GM18507 (cell line): ENCODE data around the gene TRIM72.
A peak's percentile ranks its signal among the peaks of the same experiment; 100 is the strongest.
"Not testable (repeated sequence)": the region's sequence is repeated elsewhere in the genome, so short reads cannot be mapped to it uniquely, and the experiment has no call there.

ENCODE experiments used
- DNase-seq: peaks from one replicate; pipeline ENCODE4 v3.0.0; 2011; ENCODE audit warnings: low read depth; ENCODE audit not compliant: insufficient read length; ENCODE audit errors: extremely low spot score
- FAIRE-seq: peaks from 2 replicates; lab custom pipeline; 2011; peaks lifted over from hg19 to GRCh38; lab: Jason Lieb, UNC

The TRIM72 gene

DNA sequence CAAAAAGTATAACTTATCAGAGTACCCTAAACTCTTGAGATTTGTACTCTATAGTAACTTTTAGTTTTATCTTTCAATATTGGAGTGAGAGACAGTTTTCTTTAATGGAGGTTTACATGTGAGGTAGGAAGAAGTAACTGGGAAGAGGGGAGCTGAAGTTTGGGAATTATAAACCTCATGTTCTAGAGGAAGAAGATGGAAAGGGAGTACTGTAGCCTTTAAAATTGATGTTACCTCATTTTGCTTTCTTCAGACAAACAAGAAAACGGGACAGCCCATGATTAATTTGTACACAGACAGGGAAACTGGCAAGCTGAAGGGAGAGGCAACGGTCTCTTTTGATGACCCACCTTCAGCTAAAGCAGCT lies 24.5 kb upstream of the TRIM72 start:
- DNase-seq (no peak), FAIRE-seq (no peak)

DNA sequence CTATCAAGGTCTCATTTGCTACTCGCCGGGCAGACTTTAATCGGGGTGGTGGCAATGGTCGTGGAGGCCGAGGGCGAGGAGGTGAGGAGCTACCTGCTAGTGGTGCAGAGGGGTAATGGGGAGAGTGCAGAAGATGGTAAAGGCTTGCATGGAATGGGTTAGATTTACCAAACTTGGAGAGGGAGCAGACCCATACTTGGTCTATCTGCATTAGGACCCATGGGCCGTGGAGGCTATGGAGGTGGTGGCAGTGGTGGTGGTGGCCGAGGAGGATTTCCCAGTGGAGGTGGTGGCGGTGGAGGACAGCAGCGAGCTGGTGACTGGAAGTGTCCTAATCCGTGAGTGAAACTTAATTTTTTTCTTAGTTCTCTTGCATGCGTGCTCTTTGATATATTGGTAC lies 23.9 kb upstream of the TRIM72 start:
- DNase-seq (no peak), FAIRE-seq (no peak)

DNA sequence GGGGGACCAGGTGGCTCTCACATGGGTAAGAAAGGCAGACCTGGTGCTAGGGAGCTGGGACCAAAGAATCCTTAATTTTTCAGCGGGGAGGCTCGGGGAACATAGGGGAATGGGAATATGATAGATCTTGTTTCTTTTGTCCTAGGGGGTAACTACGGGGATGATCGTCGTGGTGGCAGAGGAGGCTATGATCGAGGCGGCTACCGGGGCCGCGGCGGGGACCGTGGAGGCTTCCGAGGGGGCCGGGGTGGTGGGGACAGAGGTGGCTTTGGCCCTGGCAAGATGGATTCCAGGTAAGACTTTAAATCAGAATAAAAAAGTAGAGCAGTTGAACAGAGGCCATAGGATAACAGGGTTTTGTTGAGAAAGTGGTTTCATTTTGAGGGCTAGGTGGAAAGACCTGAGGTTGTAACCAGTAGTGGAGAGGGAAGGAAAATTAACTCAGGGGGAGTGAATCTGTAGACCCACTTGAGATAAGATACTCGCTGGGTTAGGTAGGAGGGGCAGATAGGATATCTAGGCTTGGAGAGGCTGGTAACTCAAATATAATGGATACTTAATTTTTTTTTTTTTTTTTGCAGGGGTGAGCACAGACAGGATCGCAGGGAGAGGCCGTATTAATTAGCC lies 23.0 kb upstream of the TRIM72 start:
- FAIRE-seq (no peak), DNase-seq (no peak)

DNA sequence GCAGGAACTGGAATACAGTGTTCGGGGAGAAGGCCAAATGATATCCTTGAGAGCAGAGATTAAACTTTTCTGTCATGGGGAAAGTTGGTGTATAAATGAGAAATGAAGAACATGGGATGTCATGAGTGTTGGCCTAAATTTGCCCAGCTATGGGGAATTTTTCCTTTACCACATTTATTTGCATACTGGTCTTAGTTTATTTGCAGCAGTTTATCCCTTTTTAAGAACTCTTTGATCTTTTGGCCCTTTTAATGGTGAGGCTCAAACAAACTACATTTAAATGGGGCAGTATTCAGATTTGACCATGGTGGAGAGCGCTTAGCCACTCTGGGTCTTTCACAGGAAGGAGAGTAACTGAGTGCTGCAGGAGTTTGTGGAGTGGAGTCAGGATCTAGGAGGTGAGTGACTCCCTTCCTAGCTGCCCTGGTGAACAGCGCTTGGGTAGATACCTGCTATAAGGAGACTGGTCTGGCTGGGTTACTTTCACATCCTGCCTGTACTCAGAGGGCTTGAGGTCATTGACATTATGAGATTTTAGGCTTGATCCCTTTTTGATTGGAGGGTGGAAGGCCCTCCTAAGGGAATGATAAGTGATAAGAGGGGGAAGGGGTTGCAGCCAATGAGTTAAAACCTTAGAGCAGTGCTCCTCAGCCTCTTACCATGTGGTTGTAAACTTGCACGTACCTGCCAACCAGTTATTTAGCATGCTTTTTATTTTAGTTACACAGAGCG lies 22.1 kb upstream of the TRIM72 start:
- DNase-seq (no peak), FAIRE-seq (no peak)

DNA sequence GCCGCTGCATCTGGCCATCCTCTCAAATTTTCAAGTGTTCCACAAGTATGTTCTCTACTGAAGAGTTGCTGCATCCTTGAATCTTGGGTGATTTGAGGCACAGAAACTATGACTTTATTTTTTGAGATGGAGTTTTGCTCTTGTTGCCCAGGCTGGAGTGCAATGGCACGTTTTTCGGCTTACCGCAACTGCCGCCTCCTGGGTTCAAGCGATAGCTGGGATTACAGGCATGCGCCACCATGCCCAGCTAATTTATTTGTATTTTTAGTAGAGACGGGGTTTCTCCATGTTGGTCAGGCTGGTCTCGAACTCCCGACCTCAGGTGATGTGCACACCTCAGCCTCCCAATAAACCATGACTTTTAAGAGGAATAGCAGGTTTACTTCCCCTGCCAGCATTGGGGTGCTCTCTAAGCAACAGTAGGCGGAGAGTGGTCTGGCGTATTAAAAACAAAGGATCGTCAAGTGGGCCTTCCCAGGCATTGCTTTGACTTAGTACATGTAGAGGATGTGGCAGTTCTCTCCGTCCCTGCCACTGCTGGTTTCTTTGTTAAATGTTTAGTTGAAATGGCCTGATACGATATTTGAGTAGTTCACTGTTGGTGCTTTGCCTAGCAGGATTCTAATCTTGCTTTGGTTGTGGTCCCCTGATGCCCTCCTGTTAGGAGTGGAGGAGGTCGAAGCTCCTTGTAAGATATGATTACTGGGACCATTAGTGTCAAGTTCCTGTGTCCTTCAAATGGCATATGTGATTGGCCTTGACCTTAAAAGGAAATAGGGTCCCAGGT lies 20.9 kb upstream of the TRIM72 start:
- FAIRE-seq (no peak), DNase-seq (no peak)

DNA sequence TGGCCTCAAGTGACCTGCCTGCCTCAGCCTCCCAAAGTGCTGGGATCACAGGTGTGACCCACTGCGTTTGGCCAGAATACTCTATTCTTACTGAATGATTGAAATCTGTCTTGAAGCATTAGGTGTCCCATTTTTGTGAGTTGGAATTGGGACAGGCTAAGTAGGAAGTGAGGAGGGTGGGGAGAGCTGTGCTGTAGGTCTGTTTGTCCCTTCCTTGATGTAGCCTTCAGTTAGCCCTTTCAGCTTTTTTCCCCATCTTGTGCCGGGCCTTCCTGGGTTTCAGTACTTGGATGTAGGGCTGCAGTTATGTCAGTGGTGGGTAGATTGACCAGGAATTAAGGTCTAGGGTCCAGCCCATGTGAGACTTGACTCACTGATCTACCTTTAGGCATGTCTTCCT lies 20.0 kb upstream of the TRIM72 start:
- FAIRE-seq (no peak), DNase-seq (no peak)

DNA sequence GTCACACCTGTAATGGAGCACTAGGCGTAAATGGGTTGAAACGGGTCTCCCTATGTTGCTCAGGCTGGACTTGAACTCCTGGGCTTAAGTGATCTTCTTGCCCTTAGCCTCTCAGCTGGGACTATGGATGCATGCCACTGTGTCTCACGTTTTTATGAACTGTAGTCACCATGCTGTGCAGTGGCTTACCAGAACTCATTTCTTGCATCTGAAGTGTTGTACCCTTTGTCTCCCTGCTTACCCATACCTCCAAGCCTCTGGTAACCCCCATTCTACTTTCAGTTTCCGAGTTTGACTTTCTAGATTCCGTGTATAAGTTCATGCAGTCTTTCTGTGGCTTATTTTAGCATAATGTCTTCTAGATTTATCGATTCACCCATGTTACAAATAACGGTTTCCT lies 19.0 kb upstream of the TRIM72 start:
- DNase-seq, result no peak
- no peak for FAIRE-seq

DNA sequence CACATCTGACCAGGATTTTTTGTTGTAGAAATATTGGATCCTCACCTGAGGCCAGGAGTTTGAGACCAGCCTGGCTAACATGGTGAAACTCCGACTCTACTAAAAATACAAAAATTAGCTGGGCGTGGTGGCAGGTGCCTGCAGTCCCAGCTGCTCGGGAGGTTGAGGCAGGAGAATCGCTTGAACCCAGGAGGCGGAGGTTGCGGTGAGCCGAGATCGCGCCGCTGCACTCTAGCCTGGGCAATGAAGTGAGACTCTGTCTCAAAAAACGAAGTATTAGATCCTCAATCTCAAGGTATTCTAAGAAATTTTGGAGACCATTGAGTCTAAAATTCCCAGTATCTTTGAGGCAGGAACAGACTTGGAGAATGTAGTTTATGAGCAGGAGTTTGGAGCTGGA lies 18.1 kb upstream of the TRIM72 start:
- FAIRE-seq, DNase-seq: not testable (repeated sequence)

DNA sequence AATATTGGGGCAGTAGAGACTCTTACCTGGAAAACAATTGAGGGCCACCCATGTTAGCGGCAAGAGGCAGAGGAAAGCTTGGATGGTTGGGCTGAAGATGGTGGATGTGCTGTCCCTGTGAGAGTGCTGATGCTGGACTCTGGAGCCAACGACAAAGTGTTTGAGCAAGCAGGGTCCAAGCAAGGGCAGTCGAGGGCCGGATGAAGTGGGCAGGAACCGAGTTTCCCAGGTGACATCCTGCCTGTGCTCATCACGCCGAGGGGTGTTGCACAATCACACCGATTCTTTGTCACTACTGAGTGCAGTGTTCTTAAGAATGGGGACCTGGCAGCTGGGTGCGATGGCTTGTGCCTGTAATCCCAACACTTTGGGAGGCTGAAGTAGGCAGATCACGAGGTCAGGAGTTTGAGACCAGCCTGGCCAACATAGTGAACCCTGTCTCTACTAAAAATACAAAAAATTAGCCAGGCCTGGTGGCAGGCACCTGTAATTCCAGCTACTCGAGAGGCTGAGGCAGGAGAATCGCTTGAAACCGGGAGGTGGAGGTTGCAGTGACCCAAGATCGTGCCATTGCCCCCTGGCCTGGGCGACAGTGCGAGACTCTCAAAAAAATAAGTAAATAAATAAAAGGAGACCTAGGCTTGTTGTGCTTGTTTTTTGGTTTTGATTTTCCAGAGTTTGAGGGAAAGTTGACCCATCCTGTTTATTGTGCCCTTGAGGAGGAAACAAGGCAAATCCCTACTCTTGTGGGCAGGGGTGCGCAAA lies 17.4 kb upstream of the TRIM72 start:
- DNase-seq (no peak), FAIRE-seq (no peak)

DNA sequence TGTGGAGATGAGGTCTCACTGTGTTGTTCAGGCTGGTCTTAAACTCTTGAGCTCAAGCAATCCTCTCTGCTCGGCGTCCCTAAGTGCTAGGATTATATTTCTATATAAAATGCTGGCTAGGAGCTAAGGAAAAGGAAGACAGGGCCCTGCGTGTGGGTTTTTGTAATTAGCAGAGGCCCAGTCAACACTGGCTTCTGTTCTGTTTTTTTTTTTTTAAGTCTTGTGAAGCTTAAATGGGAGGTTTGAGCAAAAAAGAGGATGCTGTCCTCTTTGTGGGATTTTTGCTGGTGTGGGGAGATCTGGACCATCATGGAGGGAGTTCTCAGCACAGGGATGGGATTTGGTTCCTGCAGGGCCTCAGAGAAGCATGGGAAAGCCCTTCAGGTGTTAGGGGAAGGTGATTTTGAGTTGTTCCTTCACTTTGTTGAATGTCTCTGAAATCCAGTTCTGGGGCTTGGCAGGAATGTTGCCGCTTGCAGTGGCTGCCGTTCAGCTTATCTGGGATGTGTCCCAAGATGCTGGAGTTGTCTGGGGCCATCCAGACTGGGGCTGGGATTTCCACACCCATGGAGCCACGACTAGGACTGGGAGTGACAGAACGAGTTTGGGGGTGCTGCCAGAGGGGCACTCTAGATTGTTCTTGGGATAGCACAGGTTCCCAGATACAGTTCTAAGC lies 15.6 kb upstream of the TRIM72 start:
- FAIRE-seq, result no peak
- no peak for DNase-seq

DNA sequence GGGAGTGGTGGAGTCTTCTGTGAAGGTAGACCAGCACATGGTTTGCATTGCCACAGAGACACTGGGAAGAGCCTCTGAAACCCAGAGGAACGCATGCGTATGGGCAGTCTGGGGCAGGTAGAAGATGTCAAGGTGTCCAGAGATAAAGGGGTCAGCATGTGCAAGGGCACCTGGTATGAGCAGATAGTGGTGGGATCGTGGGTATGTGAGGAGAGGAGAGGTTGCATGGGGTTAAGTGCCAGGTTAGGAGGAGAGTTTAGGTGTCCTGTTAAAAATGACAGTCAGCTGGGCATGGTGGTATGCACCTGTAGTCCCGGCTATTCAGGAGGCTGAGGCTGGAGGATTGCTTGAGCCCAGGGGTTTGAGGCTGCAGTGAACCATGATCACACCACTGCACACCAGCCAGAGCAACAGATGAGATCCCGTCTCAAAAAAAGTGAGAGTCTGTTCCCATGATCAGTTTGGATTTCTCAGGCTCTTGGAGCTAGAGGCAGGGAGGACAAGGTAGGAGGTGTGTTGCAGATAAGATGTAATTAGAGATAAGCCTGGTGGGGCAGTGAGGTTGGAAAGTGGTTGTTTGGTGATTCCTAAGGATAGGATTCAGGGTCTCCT lies 14.4 kb upstream of the TRIM72 start:
- FAIRE-seq (no peak), DNase-seq (no peak)

DNA sequence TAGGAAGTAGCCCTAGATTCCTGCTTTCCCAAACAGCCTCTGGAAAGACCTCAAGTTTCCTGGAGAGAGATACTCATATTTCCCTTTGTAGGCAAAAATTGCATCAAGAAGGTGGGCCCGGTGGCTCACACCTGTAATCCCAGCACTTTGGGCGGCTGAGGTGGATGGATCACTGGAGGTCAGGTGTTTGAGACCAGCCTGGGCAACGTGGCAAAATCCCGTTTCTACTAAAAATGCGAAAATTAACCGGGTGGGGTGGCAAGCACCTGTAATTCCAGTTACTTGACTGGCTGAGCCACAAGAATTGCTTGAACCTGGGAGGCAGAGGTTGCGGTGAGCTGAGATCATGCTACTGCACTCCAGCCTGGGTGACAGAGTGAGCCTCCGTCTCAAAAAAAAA lies 13.8 kb upstream of the TRIM72 start:
- DNase-seq, FAIRE-seq: not testable (repeated sequence)

DNA sequence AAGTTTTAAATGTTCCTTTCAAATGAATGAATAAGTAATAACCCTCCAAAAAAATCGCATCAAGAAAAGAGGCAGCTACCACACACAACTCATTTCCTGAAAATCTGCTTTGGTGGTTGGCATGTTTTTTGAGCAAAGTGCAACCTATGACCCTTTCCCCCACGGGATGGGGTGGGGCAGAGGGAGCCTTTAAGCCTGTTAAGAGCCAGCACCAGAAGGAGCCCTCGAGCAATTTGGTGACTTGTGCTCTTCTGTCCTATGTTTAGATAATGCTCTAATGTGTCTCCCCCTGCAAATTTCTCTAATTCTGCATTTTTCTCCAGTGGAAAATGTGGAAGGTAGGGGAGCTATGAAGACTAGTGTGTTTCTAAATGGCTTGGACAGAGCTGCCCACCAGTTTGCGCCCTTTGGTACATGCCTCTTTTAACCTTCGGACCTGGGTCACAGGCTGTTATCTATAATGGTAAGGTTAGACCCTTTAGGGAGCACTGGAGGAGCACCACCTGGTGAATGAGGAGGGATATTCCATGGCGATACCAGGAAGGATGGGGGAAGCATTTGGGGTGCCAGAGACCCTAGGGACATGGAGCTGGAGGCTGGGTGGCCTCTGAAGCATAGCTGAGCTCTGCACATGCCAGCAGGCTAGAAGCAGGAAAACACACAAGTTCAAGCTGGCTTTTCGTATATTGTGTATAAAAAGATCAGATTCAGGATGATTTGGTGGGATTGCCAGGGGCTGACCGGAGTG lies 12.9 kb upstream of the TRIM72 start:
- FAIRE-seq, result no peak

DNA sequence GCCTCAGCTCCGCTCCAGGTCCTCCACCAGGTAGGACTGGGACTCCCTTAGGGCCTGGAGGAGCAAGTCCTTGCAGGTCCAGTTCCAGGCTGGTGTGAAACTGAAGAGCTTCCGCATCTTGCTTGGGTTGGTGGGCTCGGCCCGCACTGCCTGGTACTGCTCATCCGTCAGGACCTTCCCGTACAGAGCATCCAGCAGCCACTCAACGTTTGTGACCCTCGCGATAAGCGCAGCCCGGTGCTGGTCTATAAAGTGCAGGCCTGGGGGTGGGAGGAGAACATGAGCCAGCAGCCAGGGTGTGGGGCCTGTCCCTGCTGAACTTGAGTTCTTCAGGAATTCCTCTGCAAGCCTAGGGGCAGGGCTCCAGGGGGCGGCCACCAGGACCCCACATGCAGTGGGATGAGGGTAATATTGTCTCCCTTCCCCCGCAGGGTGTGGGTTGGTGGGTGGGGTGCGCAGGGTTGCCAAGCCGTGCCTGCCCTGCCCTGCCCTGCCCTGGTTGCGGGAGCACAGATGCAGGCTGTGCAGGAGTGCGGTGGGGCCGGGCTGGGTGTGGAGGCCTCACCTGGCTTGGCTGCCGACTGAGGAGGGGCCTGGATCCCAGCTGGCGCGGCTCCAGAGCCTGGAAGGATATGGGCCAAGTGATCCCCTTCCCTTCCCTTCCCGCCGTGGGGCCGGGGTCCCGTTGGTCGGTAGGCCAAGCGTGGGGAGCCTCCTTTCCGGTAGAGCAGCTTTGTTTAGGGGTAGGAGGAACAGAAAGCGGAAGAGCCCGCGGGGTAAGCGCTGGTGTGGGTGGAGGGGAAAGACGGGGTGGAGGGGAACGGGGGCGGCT lies 12.1 kb upstream of the TRIM72 start:
- no peak for DNase-seq
- FAIRE-seq, result peak; percentile 64

More for the DNA sequence above, 12.9 kb upstream of the TRIM72 start:
- no peak for DNase-seq

DNA sequence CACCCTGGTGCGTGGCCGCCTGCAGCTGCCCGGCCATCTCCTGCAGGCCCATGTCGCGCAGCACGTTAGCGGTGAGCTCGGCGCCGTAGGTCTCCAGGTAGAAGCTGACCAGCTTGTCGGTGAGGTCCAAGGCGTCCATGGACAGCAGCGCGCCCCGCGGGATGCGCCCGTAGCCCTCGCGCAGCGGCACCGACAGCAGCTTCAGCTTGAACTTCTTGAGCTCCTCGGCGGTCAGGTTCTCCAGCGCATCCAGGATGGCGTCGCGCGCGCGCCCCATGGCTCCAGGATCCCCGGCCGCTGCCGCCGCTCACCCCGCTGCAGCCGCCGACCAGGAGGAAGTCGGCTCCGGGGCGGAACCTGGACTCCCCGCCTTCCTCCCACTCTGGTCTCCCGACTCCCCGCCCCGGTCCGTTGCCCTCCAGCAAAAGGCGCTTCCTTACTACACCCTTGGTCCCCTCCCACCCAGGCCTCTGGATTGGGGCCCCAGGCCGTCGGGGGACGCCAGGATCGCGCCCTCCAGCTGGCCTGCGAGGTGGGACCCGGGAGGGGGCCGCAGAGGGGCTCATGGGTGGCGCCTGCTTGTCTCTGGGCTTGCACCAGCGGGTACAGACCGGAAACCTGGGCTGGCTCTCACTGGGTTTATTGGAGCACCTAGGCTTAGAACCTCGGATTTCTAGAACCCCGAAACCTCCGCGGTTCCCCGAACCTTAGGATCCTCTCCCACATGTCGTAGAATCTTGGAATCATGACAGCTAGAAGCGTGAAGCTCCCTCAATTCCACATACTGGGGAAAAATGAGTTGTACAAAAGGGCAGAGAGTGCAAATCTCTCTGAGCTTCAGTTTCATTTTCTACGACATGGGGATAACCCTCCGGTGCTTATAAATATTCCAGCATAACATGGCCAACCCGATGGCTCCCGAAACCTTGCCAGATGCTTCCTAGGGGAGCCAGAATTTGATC lies 11.2 kb upstream of the TRIM72 start, which contains the start of gene PYCARD:
TSS of gene PYCARD (minus strand) at position 347 of the 962 bp plus-strand sequence. CDS start at position 277, 70 bp downstream.
- FAIRE-seq (peak; percentile 60), DNase-seq (no peak)

DNA sequence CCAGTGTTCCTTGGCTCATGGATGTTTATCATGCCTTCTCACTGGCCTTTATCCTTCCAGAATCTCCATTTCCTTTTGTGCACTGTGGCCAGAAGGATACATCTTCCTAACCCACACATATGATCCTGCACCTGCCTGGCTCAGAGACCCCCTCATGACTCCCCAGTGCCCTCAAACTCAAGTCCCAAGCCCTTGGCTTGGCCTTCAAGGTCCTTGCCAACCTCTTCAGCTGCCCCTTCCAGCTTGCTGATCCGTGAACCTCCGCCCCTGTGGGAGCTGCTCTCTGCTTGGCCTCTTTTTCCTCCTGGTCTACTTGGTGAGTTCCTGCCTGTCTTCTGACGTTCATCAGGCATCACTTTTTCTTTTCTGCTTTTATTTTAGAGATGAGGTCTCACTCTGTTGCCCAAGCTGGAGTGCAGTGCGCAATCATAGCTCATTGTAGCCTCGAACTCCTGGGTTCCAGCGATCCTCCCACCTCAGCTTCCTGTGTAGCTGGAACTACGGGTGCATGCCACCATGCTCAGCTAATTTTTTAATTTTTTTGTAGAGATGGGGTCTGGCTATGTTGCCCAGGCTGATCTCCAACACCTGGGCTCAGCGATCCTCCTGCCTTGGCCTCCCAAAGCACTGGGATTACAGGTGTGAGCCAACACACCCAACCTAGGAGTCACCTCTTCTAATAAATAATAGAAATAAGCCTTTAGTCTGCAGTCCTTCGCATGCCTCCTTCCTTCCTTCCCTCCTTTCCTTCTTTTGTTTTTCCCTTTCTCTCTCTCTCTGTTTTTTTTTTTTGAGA lies 8.8 kb upstream of the TRIM72 start:
- FAIRE-seq (no peak), DNase-seq (no peak)
